Body of pancreas (tissue), 4 donors: ENCODE measurements around the gene BTBD9. TPM values are rescaled to one million over a fixed set of nuclear protein-coding genes. Genes with fewer than 3 reads are reported as not detected.

Experiments used
- ATAC-seq: fragments of 150-250 bp; one replicate; pipeline ENCODE4 v1.9.1; 2016
- DNase-seq, 4 donors: peaks; one replicate each; pipeline ENCODE4 v3.0.0-alpha.2; 2019
- H3K27ac ChIP-seq, 4 donors: fragments of 200-600 bp; sonication (generic); 1 replicate in 3 of 4; 2 replicates in 1 of 4; pipeline versions ENCODE4 v1.5.1 to v1.6.1; 2016 to 2019; ENCODE audit warnings: mild to moderate bottlenecking in 1 of 4, mixed read lengths in 1 of 4, moderate library complexity in 1 of 4
- H3K27me3 ChIP-seq, 2 donors: fragments of 200-600 bp; sonication (generic); one replicate each; pipeline ENCODE4 v1.6.0; 2016; ENCODE audit warnings: mild to moderate bottlenecking in 1 of 2
- H3K36me3 ChIP-seq, 2 donors: fragments of 200-600 bp; sonication (generic); replicated peaks in 1 of 2; 2 replicates each; pipeline ENCODE4 v1.5.1; 2016; ENCODE audit warnings: low read depth in 2 of 2; ENCODE audit not compliant: insufficient read depth in 1 of 2
- H3K4me1 ChIP-seq: fragments of 200-600 bp; sonication (generic); one replicate; pipeline ENCODE4 v1.6.0; 2016
- H3K4me3 ChIP-seq, 2 donors: fragments of 200-600 bp; sonication (generic); 1 replicate in 1 of 2; 2 replicates in 1 of 2; pipeline ENCODE4 v1.5.1; 2016 to 2019
- H3K9me3 ChIP-seq, 3 donors: fragments of 200-600 bp; sonication (generic); 1 replicate in 2 of 3; 2 replicates in 1 of 3; pipeline ENCODE4 v1.5.1; 2016
- CTCF ChIP-seq, 7 experiments: fragments of 450-650 bp in 4 of 7; fragments of 200-600 bp in 3 of 7; sonication (generic) in 3 of 7; IDR thresholded peaks; one replicate each; pipeline ENCODE4 v1.5.1; 2016 to 2019; ENCODE audit warnings: antibody characterized with exemption in 7 of 7
- POLR2A ChIP-seq, 3 donors: fragments of 450-650 bp; IDR thresholded peaks; one replicate each; pipeline ENCODE4 v1.6.1; 2016; ENCODE audit warnings: antibody characterized with exemption in 3 of 3, mild to moderate bottlenecking in 2 of 3
- WGBS, 2 donors: methylation state at CpG; one replicate each; pipeline ENCODE4 v1.1.5; 2017; 5-methylcytosine and 5-hydroxymethylcytosine counted together
- intact Hi-C: fragments of 100-400 bp; cut with DNase I; formaldehyde crosslinking; loops from one replicate; pipeline ENCODE4 v1.15.1; 2023
- total RNA-seq, 2 donors: library from RNA; depleted of rRNA; stranded (reverse); fragments of >200 nt; gene quantifications; one replicate each; pipeline ENCODE4 v1.1.0, GENCODE V29; 2016

BTBD9 gene
- total RNA-seq, 2 donors from 2014 or later, result 11.9 to 29.3 TPM

DNA sequence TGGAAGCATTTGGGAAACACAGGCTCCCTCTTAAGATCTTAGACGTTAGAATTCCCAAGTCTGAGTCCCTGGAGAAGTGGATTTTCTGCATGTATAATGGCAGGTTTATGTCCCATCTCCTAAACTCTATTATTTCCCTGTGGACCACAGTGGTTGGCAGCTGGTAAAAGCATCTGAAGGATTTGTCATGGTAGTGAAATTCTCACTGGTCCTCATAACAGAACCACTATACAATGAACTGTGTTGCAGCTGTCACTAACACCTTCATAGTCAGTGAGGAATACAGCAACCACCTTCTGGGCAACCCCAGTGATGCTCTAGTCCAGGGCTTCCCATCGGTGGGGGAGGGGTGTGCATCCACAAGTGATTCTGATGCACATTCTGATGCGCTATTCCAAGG lies 423.3 kb downstream of the BTBD9 start:
- Histone ChIP-seq H3K27me3 (no peaks in the 10 kb centered on the region), H3K4me3 (no peak overlapping the region), H3K9me3 (no peaks in the 10 kb centered on the region), H3K4me1 (peaks cover 9% of the 10 kb centered on the region), H3K27ac (no peak overlapping the region), H3K36me3 (no peaks in the 10 kb centered on the region)
- intact Hi-C loops, result no loop called here
- DNase-seq (no peak), ATAC-seq (no peak)
- no peak for TF ChIP-seq POLR2A (IDR thresholded peaks at IDR 0.05)
- TF ChIP-seq CTCF (IDR thresholded peaks at IDR 0.05), result no peak
- WGBS, 2 donors, result 89 to 94% methylated on average over 2 to 3 of the region's 3 CpGs

GRCh38 chr6:38215651-38216311 lies 423.9 kb downstream of the BTBD9 start:
- H3K4me1 ChIP-seq, result peaks cover 9% of the 10 kb centered on the region
- no peaks in the 10 kb centered on the region for H3K9me3 ChIP-seq
- DNase-seq (no peak), ATAC-seq (no peak)
- 91 to 93% methylated on average over 5 of the region's 5 CpGs for WGBS, 2 donors
- intact Hi-C loops, result no loop called here
- H3K27ac ChIP-seq, result no peak overlapping the region
- TF ChIP-seq POLR2A (IDR thresholded peaks at IDR 0.05) (no peak), CTCF (IDR thresholded peaks at IDR 0.05) (no peak)
- H3K36me3 ChIP-seq, result no peaks in the 10 kb centered on the region
- no peak overlapping the region for H3K4me3 ChIP-seq
- no peaks in the 10 kb centered on the region for H3K27me3 ChIP-seq

- Histone ChIP-seq H3K9me3 (no peaks in the 10 kb centered on the region), H3K4me1 (peaks cover 9% of the 10 kb centered on the region), H3K27me3 (no peaks in the 10 kb centered on the region), H3K36me3 (no peaks in the 10 kb centered on the region), H3K4me3 (no peak overlapping the region), H3K27ac (no peak overlapping the region)
- DNase-seq, result peak in 1 of 4 donors; percentile 7
- TF ChIP-seq POLR2A (IDR thresholded peaks at IDR 0.05) (no peak), CTCF (IDR thresholded peaks at IDR 0.05) (no peak)
- intact Hi-C loops, result no loop called here
- ATAC-seq, result no peak
- WGBS, 2 donors, result 81 to 84% methylated on average over 11 of the region's 11 CpGs
Observed at GRCh38 chr6:38215225-38215624, 424.5 kb downstream of the BTBD9 start.

- Histone ChIP-seq H3K36me3 (no peaks in the 10 kb centered on the region), H3K4me1 (peaks cover 9% of the 10 kb centered on the region), H3K27me3 (no peaks in the 10 kb centered on the region), H3K4me3 (no peak overlapping the region), H3K9me3 (no peaks in the 10 kb centered on the region), H3K27ac (no peak overlapping the region)
- intact Hi-C loops, result no loop called here
- ATAC-seq (no peak), DNase-seq (peak in 2 of 4 donors; percentile 17 to 27)
- 91 to 93% methylated on average over 2 of the region's 2 CpGs for WGBS, 2 donors
- no peak for TF ChIP-seq POLR2A (IDR thresholded peaks at IDR 0.05)
- TF ChIP-seq CTCF (IDR thresholded peaks at IDR 0.05), result no peak
Observed at GRCh38 chr6:38214159-38214558, 425.6 kb downstream of the BTBD9 start.

- intact Hi-C loops, result no loop called here
- Histone ChIP-seq H3K27ac (peak overlapping the region in 2 of 4 donors; percentile 20 to 39), H3K4me3 (no peak overlapping the region), H3K9me3 (no peaks in the 10 kb centered on the region), H3K36me3 (no peaks in the 10 kb centered on the region), H3K4me1 (peaks cover 9% of the 10 kb centered on the region), H3K27me3 (no peaks in the 10 kb centered on the region)
- DNase-seq (no peak), ATAC-seq (no peak)
- WGBS, 2 donors, result 74 to 75% methylated on average over 2 of the region's 2 CpGs
- TF ChIP-seq POLR2A (IDR thresholded peaks at IDR 0.05) (no peak), CTCF (IDR thresholded peaks at IDR 0.05) (no peak)
Observed at GRCh38 chr6:38213251-38213658, 426.5 kb downstream of the BTBD9 start.
